SK-N-SH treated with all-trans-retinoic acid at 6 μM for 48 hours (cell line): ENCODE measurements around the gene ARSB.

Experiments
- CREB5 ChIP-seq: fragments of 250-450 bp; sonication (Bioruptor Pico); IDR thresholded peaks from 2 replicates; pipeline ENCODE4 v1.5.1; 2020; ENCODE audit warnings: low read depth, mild to moderate bottlenecking, moderate library complexity
- RARB ChIP-seq: fragments of 250-450 bp; sonication (Bioruptor Pico); IDR thresholded peaks from 2 replicates; pipeline ENCODE4 v1.8.0; 2021; ENCODE audit warnings: mild to moderate bottlenecking, moderate library complexity
- SNAI2 ChIP-seq: fragments of 250-450 bp; sonication (Bioruptor Pico); IDR thresholded peaks from 2 replicates; pipeline ENCODE4 v1.5.0; 2020; ENCODE audit warnings: mild to moderate bottlenecking, moderate library complexity
- TCF4 ChIP-seq: fragments of 250-450 bp; sonication (Bioruptor Pico); IDR thresholded peaks from 2 replicates; pipeline ENCODE4 v1.8.0; 2021; ENCODE audit warnings: mild to moderate bottlenecking, moderate library complexity, borderline replicate concordance
- ZFP3 ChIP-seq: fragments of 250-450 bp; sonication (Bioruptor Pico); IDR thresholded peaks from 2 replicates; pipeline ENCODE4 v1.5.0; 2020; ENCODE audit warnings: mild to moderate bottlenecking, moderate library complexity
- TF ChIP-seq, protein P1 (sequence below): fragments of 250-450 bp; sonication (Bioruptor Pico); IDR thresholded peaks from 2 replicates; pipeline ENCODE4 v1.8.0; 2020; ENCODE audit warnings: mild to moderate bottlenecking, moderate library complexity, borderline replicate concordance
- TF ChIP-seq, protein P2 (sequence below): fragments of 250-450 bp; sonication (Bioruptor Pico); IDR thresholded peaks from 2 replicates; pipeline ENCODE4 v1.8.0; 2021; ENCODE audit warnings: low read depth, mild to moderate bottlenecking, moderate library complexity, borderline replicate concordance

DNA sequence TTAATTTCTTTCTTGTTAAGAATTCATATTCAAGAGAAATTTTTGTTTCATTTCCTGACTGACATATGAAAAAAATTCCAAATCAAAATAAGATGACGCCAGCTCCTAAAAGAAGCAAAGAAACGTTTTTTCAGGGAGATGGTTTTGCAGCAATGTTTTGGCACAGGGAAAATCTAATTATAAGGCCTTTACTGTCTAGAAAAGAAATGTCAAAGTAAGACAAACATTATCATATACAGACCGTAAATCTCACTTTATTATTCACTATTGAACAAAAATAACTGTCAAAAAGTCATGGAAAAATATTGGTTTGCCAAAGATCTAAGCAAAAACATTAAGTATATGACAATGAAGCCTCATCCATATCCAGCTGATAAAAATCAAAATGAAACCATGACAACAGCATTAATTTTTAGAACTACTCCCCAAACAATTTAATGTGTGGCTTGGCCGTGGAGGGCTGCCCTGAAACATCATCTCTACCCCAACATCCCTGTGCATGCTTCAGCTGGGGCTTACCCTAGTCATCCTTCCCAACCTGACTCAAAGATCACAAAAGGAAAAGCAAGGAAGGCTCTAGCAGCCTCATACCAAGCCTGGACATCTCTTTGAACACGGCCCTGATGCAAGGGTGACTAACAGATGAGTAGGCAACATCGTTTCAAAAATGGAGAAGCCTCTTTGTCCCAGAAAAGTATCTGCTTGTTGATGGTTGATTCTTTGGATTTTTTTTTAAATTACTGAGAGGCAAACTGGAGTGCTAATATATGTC is 95.6 kb downstream of the ARSB start:
- TF ChIP-seq, protein P1, sequence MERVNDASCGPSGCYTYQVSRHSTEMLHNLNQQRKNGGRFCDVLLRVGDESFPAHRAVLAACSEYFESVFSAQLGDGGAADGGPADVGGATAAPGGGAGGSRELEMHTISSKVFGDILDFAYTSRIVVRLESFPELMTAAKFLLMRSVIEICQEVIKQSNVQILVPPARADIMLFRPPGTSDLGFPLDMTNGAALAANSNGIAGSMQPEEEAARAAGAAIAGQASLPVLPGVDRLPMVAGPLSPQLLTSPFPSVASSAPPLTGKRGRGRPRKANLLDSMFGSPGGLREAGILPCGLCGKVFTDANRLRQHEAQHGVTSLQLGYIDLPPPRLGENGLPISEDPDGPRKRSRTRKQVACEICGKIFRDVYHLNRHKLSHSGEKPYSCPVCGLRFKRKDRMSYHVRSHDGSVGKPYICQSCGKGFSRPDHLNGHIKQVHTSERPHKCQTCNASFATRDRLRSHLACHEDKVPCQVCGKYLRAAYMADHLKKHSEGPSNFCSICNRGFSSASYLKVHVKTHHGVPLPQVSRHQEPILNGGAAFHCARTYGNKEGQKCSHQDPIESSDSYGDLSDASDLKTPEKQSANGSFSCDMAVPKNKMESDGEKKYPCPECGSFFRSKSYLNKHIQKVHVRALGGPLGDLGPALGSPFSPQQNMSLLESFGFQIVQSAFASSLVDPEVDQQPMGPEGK (CRISPR knock-in tag), result no peak
- TF ChIP-seq, protein P2, sequence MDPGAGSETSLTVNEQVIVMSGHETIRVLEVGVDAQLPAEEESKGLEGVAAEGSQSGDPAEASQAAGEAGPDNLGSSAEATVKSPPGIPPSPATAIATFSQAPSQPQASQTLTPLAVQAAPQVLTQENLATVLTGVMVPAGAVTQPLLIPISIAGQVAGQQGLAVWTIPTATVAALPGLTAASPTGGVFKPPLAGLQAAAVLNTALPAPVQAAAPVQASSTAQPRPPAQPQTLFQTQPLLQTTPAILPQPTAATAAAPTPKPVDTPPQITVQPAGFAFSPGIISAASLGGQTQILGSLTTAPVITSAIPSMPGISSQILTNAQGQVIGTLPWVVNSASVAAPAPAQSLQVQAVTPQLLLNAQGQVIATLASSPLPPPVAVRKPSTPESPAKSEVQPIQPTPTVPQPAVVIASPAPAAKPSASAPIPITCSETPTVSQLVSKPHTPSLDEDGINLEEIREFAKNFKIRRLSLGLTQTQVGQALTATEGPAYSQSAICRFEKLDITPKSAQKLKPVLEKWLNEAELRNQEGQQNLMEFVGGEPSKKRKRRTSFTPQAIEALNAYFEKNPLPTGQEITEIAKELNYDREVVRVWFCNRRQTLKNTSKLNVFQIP (CRISPR knock-in tag), result no peak
- no peak for TF ChIP-seq ZFP3
- TF ChIP-seq RARB, result no peak
- TF ChIP-seq TCF4, result no peak
- TF ChIP-seq CREB5 (CRISPR knock-in tag), result no peak
- TF ChIP-seq SNAI2 (CRISPR knock-in tag), result no peak
